Mononuclear cell (primary cell): ENCODE data around the gene SLC5A2. TPM values are rescaled to one million over a fixed set of nuclear protein-coding genes. Genes with fewer than 3 reads are reported as not detected.
A peak's percentile ranks its signal among the peaks of the same experiment; 100 is the strongest.
"Not testable (repeated sequence)": the region's sequence is repeated elsewhere in the genome, so short reads cannot be mapped to it uniquely, and the experiment has no call there.

Experiments used
- H3K27me3 ChIP-seq: 2 replicates; pipeline ENCODE4 v1.6.0; 2011; ENCODE audit warnings: low read length, control low read depth; ENCODE audit not compliant: insufficient read depth
- H3K4me1 ChIP-seq: 2 replicates; pipeline ENCODE4 v1.5.1; 2011; ENCODE audit warnings: mild to moderate bottlenecking, low read length, control low read depth; ENCODE audit not compliant: insufficient read depth
- H3K4me3 ChIP-seq: 2 replicates; pipeline ENCODE4 v1.5.1; 2011; ENCODE audit warnings: mild to moderate bottlenecking, low read length, moderate library complexity
- H3K9me3 ChIP-seq: 2 replicates; pipeline ENCODE4 v1.5.1; 2011; ENCODE audit warnings: low read depth, mild to moderate bottlenecking, control low read depth, low read length
- total RNA-seq: library from RNA; depleted of rRNA; stranded (reverse); fragments of >200 nt; gene quantifications from one replicate; pipeline ENCODE4 v1.2.3, GENCODE V29; 2012

The SLC5A2 gene
- total RNA-seq, 1 donor: 0.42 TPM

GRCh38 chr16:31478956-31479355, 4.0 kb upstream of the SLC5A2 start:
- H3K4me1 ChIP-seq: peaks cover 18% of the 10 kb centered on the region
- no peaks in the 10 kb centered on the region for H3K27me3 ChIP-seq
- no peak overlapping the region for H3K4me3 ChIP-seq
- H3K9me3 ChIP-seq: no peaks in the 10 kb centered on the region

- Histone ChIP-seq H3K4me1 (peaks cover 18% of the 10 kb centered on the region), H3K4me3 (no peak overlapping the region), H3K27me3 (no peaks in the 10 kb centered on the region), H3K9me3 (no peaks in the 10 kb centered on the region)
Measured at GRCh38 chr16:31479751-31480150, 3.2 kb upstream of the SLC5A2 start.

GRCh38 chr16:31480851-31481536, 1.9 kb upstream of the SLC5A2 start:
- H3K9me3 ChIP-seq: no peaks in the 10 kb centered on the region
- peaks cover 15% of the 10 kb centered on the region for H3K4me1 ChIP-seq
- no peaks in the 10 kb centered on the region for H3K27me3 ChIP-seq
- no peak overlapping the region for H3K4me3 ChIP-seq

- H3K27me3 ChIP-seq, H3K4me3 ChIP-seq, H3K9me3 ChIP-seq: not testable (repeated sequence)
- H3K4me1 ChIP-seq: peaks cover 20% of the 10 kb centered on the region
Measured at GRCh38 chr16:31484048-31484447, 1.1 kb downstream of the SLC5A2 start.

- Histone ChIP-seq H3K4me3 (no peak overlapping the region), H3K27me3 (no peaks in the 10 kb centered on the region), H3K9me3 (no peaks in the 10 kb centered on the region), H3K4me1 (peaks cover 20% of the 10 kb centered on the region)
Measured at GRCh38 chr16:31484491-31485171, 1.7 kb downstream of the SLC5A2 start.

GRCh38 chr16:31485571-31485970, 2.6 kb downstream of the SLC5A2 start:
- H3K4me3 ChIP-seq: no peak overlapping the region

GRCh38 chr16:31486045-31486444, 3.1 kb downstream of the SLC5A2 start:
- Histone ChIP-seq H3K9me3 (no peaks in the 10 kb centered on the region), H3K4me1 (peaks cover 20% of the 10 kb centered on the region), H3K4me3 (no peak overlapping the region), H3K27me3 (no peaks in the 10 kb centered on the region)

More at GRCh38 chr16:31485571-31485970, 2.6 kb downstream of the SLC5A2 start:
- peaks cover 20% of the 10 kb centered on the region for H3K4me1 ChIP-seq
- H3K9me3 ChIP-seq: no peaks in the 10 kb centered on the region
- no peaks in the 10 kb centered on the region for H3K27me3 ChIP-seq

GRCh38 chr16:31487071-31487719, 4.3 kb downstream of the SLC5A2 start:
- Histone ChIP-seq H3K27me3 (no peaks in the 10 kb centered on the region), H3K4me3 (peak overlapping the region; percentile 45)

GRCh38 chr16:31487720-31488467, 5.0 kb downstream of the SLC5A2 start:
- Histone ChIP-seq H3K4me3 (peak overlapping the region; percentile 45), H3K27me3 (no peaks in the 10 kb centered on the region), H3K9me3 (no peaks in the 10 kb centered on the region), H3K4me1 (peaks cover 20% of the 10 kb centered on the region)

More at GRCh38 chr16:31487071-31487719, 4.3 kb downstream of the SLC5A2 start:
- peaks cover 20% of the 10 kb centered on the region for H3K4me1 ChIP-seq
- no peaks in the 10 kb centered on the region for H3K9me3 ChIP-seq

GRCh38 chr16:31488468-31489297, 5.8 kb downstream of the SLC5A2 start:
- Histone ChIP-seq H3K9me3 (no peaks in the 10 kb centered on the region), H3K27me3 (no peaks in the 10 kb centered on the region), H3K4me3 (peak overlapping the region; percentile 45)

GRCh38 chr16:31489298-31489564, 6.3 kb downstream of the SLC5A2 start:
- no peaks in the 10 kb centered on the region for H3K9me3 ChIP-seq
- H3K27me3 ChIP-seq: no peaks in the 10 kb centered on the region
- no peak overlapping the region for H3K4me3 ChIP-seq
- peaks cover 20% of the 10 kb centered on the region for H3K4me1 ChIP-seq

More at GRCh38 chr16:31488468-31489297, 5.8 kb downstream of the SLC5A2 start:
- H3K4me1 ChIP-seq: peaks cover 20% of the 10 kb centered on the region

GRCh38 chr16:31489616-31490584, 7.0 kb downstream of the SLC5A2 start:
- Histone ChIP-seq H3K27me3 (no peaks in the 10 kb centered on the region), H3K9me3 (no peaks in the 10 kb centered on the region), H3K4me1 (peaks cover 20% of the 10 kb centered on the region), H3K4me3 (no peak overlapping the region)

- H3K4me1 ChIP-seq: peaks cover 16% of the 10 kb centered on the region
- H3K4me3 ChIP-seq: no peak overlapping the region
- no peaks in the 10 kb centered on the region for H3K9me3 ChIP-seq
- H3K27me3 ChIP-seq: no peaks in the 10 kb centered on the region
Measured at GRCh38 chr16:31491778-31492418, 9.0 kb downstream of the SLC5A2 start.
